Osteoblast (primary cell): ENCODE data around the gene MEAK7. TPM values are rescaled to one million over a fixed set of nuclear protein-coding genes. Genes with fewer than 3 reads are reported as not detected.

ENCODE experiments used
- DNase-seq: peaks from one replicate; pipeline ENCODE4 v3.0.0; 2011; ENCODE audit warnings: low spot score, mixed read lengths; ENCODE audit not compliant: insufficient read length; ENCODE audit errors: missing footprints
- H2AFZ ChIP-seq: 2 replicates; pipeline ENCODE4 v1.6.0; 2011; ENCODE audit warnings: mild to moderate bottlenecking, low read length
- H3K27ac ChIP-seq: 2 replicates; pipeline ENCODE4 v1.5.1; 2011; ENCODE audit warnings: mild to moderate bottlenecking, low read depth, low read length, moderate library complexity
- H3K27me3 ChIP-seq: 2 replicates; pipeline ENCODE4 v1.6.0; 2012; ENCODE audit warnings: mild to moderate bottlenecking, control low read depth, inconsistent platforms, low read length, moderate library complexity; ENCODE audit not compliant: insufficient read depth
- H3K36me3 ChIP-seq: 2 replicates; pipeline ENCODE4 v1.5.1; 2011; ENCODE audit warnings: mild to moderate bottlenecking, low read length, control low read depth, moderate library complexity; ENCODE audit not compliant: insufficient read depth
- H3K4me1 ChIP-seq: 2 replicates; pipeline ENCODE4 v1.5.1; 2011; ENCODE audit warnings: mild to moderate bottlenecking, low read length, control low read depth, moderate library complexity; ENCODE audit not compliant: insufficient read depth
- H3K4me2 ChIP-seq: 2 replicates; pipeline ENCODE4 v1.6.0; 2011; ENCODE audit warnings: mild to moderate bottlenecking, low read length; ENCODE audit not compliant: insufficient read depth
- H3K4me3 ChIP-seq: fragments of 200-600 bp; sonication (generic); 3 replicates; pipeline ENCODE4 v1.5.1; 2012; ENCODE audit warnings: mild to moderate bottlenecking, low read length, inconsistent platforms; ENCODE audit not compliant: insufficient read depth
- H3K79me2 ChIP-seq: 2 replicates; pipeline ENCODE4 v1.6.0; 2012; ENCODE audit warnings: mild to moderate bottlenecking, low read length, control low read depth, inconsistent platforms; ENCODE audit not compliant: insufficient read depth
- H3K9me3 ChIP-seq: 2 replicates; pipeline ENCODE4 v1.5.1; 2011; ENCODE audit warnings: low read depth, low read length, control low read depth
- H4K20me1 ChIP-seq: 2 replicates; pipeline ENCODE4 v1.6.0; 2012; ENCODE audit warnings: mild to moderate bottlenecking, low read length, control low read depth; ENCODE audit not compliant: insufficient read depth
- total RNA-seq: library from RNA; depleted of rRNA; stranded (reverse); fragments of >200 nt; gene quantifications from 2 replicates; pipeline ENCODE4 v1.2.3, GENCODE V29; 2012
- TF ChIP-seq, protein P1 (sequence below): IDR thresholded peaks from 2 replicates; pipeline ENCODE4 v1.5.1; 2011; ENCODE audit warnings: mild to moderate bottlenecking, low read depth, low read length, moderate library complexity; ENCODE audit errors: extremely low read depth

The MEAK7 gene
- total RNA-seq, 1 donor = 24.2 TPM

DNA sequence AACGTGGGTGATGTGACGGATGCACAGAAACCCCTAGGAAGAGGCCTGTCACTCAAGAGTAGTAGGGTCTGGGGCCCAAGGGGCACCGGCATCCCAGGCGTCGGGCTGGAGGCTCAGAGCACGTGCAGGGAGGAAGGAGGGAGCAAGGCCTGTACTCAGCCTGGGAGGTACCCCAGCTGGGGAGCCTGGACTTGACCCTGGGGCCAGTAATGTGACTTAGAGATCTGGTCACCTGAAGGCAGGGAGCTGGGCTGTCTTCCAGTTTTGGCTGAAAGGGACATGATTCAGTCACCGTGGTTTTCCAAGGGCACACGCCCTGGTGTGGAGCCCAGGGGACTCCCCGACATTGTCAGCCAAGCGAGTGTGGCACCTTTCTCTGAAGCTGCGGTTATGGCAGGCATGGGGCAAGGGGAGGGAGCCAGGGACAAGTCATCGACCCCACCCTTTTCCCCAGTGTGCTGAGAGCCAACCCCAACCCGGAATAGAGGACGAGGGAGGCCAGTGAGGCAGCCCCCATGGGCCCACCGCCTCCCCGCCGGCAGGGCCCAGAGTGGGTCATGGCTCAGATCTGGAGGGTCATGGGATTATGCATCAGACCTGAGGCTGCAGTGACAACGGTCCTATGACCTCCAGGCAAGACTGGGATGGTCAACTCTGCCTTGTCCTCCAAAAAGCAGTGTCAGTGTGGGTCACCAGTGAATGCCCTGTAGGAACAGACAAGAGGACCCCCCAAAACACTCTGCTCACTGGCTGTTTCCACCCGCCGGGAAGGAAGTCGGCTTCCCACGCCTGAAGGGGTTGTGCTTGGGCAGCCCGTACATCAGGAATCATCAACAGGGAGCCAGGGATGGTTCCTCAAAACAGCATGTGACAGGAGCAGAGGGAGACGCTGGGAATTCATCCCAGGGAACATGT is 41.9 kb downstream of the MEAK7 start:
- Histone ChIP-seq H3K4me3 (no peak overlapping the region), H3K9me3 (no peaks in the 10 kb centered on the region), H3K79me2 (peaks cover 4% of the 10 kb centered on the region), H4K20me1 (peaks cover 10% of the 10 kb centered on the region), H3K4me2 (no peak overlapping the region), H3K36me3 (peaks cover 30% of the 10 kb centered on the region), H2AFZ (no peak overlapping the region), H3K27ac (no peak overlapping the region), H3K4me1 (no peaks in the 10 kb centered on the region), H3K27me3 (no peaks in the 10 kb centered on the region)
- peak; percentile 34 for DNase-seq
- TF ChIP-seq, protein P1, sequence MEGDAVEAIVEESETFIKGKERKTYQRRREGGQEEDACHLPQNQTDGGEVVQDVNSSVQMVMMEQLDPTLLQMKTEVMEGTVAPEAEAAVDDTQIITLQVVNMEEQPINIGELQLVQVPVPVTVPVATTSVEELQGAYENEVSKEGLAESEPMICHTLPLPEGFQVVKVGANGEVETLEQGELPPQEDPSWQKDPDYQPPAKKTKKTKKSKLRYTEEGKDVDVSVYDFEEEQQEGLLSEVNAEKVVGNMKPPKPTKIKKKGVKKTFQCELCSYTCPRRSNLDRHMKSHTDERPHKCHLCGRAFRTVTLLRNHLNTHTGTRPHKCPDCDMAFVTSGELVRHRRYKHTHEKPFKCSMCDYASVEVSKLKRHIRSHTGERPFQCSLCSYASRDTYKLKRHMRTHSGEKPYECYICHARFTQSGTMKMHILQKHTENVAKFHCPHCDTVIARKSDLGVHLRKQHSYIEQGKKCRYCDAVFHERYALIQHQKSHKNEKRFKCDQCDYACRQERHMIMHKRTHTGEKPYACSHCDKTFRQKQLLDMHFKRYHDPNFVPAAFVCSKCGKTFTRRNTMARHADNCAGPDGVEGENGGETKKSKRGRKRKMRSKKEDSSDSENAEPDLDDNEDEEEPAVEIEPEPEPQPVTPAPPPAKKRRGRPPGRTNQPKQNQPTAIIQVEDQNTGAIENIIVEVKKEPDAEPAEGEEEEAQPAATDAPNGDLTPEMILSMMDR = no peak

DNA sequence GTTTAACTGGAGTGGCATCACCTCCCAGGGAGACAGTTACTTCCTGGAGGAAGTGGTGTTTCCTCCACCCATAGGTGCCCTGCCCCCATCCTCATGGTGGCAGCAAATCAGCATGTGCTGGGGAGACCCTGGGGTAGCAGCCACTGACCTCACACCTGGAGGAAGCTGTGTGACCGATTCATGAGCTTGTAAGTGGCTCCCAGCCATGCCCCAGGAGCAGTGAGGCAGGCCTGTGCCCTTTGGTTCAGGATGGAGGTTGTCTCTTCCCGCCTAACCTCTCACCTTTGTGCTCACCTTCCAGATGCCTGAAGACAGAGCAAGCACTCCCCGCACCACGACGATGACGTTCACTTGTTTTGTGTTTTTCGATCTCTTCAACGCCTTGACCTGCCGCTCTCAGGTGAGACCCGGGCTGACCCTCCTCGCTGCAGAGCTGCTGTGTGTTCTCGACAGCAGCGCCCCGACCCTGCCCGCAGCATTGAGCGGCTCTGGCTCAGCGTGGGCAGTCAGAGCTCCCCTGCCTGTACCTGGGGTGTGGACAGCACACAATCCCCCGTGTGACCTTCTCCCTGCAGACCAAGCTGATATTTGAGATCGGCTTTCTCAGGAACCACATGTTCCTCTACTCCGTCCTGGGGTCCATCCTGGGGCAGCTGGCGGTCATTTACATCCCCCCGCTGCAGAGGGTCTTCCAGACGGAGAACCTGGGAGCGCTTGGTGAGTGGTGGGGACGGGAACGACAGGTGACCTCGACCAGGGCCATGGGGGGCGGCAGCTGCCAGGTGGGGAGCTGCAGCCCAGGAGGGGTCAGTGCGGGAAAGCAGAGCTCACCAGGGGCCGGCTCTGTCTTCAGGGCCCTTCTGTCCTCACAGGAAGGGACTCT is 42.8 kb downstream of the MEAK7 start:
- no peaks in the 10 kb centered on the region for H3K4me1 ChIP-seq
- H2AFZ ChIP-seq = no peak overlapping the region
- DNase-seq = peak; percentile 37
- no peaks in the 10 kb centered on the region for H3K79me2 ChIP-seq
- peaks cover 10% of the 10 kb centered on the region for H4K20me1 ChIP-seq
- H3K36me3 ChIP-seq = peaks cover 21% of the 10 kb centered on the region
- no peak overlapping the region for H3K27ac ChIP-seq
- TF ChIP-seq, protein P1 = no peak
- H3K27me3 ChIP-seq = no peaks in the 10 kb centered on the region
- H3K4me3 ChIP-seq = no peak overlapping the region
- no peak overlapping the region for H3K4me2 ChIP-seq
- H3K9me3 ChIP-seq = no peaks in the 10 kb centered on the region

DNA sequence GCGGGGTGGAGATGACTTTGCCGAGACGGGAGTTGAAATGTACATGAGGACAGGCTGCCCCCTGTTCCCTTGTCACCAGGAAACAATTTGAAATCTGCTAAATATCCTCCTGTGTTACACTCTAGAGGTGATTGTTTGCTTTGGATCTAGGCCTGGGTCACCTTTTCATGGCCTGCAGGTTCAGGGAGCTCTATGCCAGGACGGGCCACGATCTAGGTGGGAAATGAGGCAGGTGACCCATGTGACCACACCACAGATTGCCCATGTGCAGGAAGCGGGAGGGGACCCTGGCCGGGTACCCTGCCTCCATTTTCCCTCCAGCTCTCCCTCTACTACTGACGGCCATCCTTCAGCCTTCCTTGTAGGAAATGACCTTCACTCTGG is 43.4 kb downstream of the MEAK7 start:
- TF ChIP-seq, protein P1 = no peak
- Histone ChIP-seq H3K27me3 (no peaks in the 10 kb centered on the region), H3K27ac (no peak overlapping the region), H3K4me3 (no peak overlapping the region), H3K79me2 (no peaks in the 10 kb centered on the region), H3K4me2 (no peak overlapping the region), H3K9me3 (no peaks in the 10 kb centered on the region), H4K20me1 (peaks cover 10% of the 10 kb centered on the region), H3K36me3 (peaks cover 19% of the 10 kb centered on the region), H2AFZ (no peak overlapping the region), H3K4me1 (no peaks in the 10 kb centered on the region)
- peak; percentile 76 for DNase-seq
